Suprapubic skin (tissue), 4 donors: ENCODE results near the gene ARL14.

Experiments
- CTCF ChIP-seq, 2 donors: fragments of 200-600 bp in 1 of 2; fragments of 450-650 bp in 1 of 2; sonication (generic) in 1 of 2; IDR thresholded peaks; one replicate each; pipeline ENCODE4 v1.5.1; 2016 to 2019; ENCODE audit warnings: antibody characterized with exemption in 2 of 2, mild to moderate bottlenecking in 1 of 2, moderate library complexity in 1 of 2
- EP300 ChIP-seq: sonication (generic); formaldehyde crosslinking; IDR thresholded peaks from one replicate; pipeline ENCODE4 v1.6.1; 2017; ENCODE audit warnings: antibody characterized with exemption
- POLR2A ChIP-seq, 2 donors: fragments of 450-650 bp; IDR thresholded peaks; one replicate each; pipeline ENCODE4 v1.6.1; 2017; ENCODE audit warnings: antibody characterized with exemption in 2 of 2, mild to moderate bottlenecking in 2 of 2, moderate library complexity in 2 of 2
- POLR2AphosphoS5 ChIP-seq, 3 donors: sonication (generic); formaldehyde crosslinking; IDR thresholded peaks; one replicate each; pipeline ENCODE4 v1.6.1; 2017; ENCODE audit warnings: antibody characterized with exemption in 3 of 3

GRCh38 chr3:160638184-160638583 lies 38.8 kb upstream of the ARL14 start:
- TF ChIP-seq POLR2A (IDR thresholded peaks at IDR 0.05) (no peak), CTCF (IDR thresholded peaks at IDR 0.05) (no peak), POLR2AphosphoS5 (IDR thresholded peaks at IDR 0.05) (no peak), EP300 (no peak)
